ENCODE data around the gene PHC2.

PHC2 gene

DNA sequence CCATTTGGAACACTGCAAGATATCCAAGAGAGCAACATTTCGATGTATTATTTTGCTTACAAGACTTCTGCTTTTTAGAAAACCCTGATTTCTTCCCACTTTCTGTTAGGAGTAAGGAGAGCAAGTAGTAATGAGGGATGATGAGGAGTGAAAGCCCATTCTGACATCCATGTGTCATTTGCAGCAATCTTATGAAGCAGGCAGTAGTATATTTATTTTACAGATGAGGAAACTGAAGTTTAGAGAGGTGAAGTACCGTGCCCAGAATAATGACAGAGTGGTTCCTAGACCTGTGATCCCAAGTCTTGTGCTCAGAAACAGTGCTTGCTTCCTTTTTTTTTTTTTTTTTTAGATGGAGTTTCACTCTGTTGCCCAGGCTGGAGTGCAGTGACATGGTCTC, 34.4 kb upstream of the PHC2 start:
- Histone ChIP-seq H3K4me1 (ENCODE audit: low read depth, poor library complexity, severe bottlenecking) (peaks cover 13% of the 10 kb centered on the region), H3K4me2 (no peak overlapping the region)
- TF ChIP-seq, protein P1, sequence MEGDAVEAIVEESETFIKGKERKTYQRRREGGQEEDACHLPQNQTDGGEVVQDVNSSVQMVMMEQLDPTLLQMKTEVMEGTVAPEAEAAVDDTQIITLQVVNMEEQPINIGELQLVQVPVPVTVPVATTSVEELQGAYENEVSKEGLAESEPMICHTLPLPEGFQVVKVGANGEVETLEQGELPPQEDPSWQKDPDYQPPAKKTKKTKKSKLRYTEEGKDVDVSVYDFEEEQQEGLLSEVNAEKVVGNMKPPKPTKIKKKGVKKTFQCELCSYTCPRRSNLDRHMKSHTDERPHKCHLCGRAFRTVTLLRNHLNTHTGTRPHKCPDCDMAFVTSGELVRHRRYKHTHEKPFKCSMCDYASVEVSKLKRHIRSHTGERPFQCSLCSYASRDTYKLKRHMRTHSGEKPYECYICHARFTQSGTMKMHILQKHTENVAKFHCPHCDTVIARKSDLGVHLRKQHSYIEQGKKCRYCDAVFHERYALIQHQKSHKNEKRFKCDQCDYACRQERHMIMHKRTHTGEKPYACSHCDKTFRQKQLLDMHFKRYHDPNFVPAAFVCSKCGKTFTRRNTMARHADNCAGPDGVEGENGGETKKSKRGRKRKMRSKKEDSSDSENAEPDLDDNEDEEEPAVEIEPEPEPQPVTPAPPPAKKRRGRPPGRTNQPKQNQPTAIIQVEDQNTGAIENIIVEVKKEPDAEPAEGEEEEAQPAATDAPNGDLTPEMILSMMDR (conservative IDR thresholded peaks at IDR 0.05; ENCODE audit: low read depth, low read length), result no peak

DNA sequence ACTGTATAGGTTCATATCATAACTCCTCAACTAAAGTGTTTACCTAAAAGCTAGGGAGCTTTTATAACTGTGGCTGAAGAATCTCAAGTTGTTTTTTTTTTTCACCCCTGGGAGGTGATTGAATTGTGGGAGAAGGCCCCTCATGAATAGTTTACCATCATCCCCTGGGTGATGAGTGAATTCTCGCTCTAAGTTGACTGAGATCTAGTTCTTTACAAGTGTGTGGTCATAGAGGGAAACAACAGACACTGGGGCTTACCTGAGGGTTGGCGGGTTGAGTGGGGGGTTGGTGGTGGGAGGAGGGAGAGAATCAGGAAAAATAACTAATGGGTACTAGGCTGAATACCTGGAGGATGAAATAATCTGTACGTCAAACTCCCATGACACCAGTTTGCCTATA, 33.7 kb upstream of the PHC2 start:
- Histone ChIP-seq H3K27me3 (ENCODE audit: insufficient read depth, low read depth) (no peaks in the 10 kb centered on the region), H3K36me3 (ENCODE audit: insufficient read depth) (no peaks in the 10 kb centered on the region), H2AFZ (ENCODE audit: low read depth) (no peak overlapping the region), H3K79me2 (ENCODE audit: insufficient read depth, low read depth) (no peaks in the 10 kb centered on the region), H3K9ac (no peak overlapping the region), H3K4me1 (ENCODE audit: low read depth, poor library complexity, severe bottlenecking) (peaks cover 18% of the 10 kb centered on the region), H3K27ac (no peak overlapping the region), H3K4me2 (no peak overlapping the region), H4K20me1 (ENCODE audit: insufficient read depth) (no peaks in the 10 kb centered on the region), H3K4me3 (IDR thresholded peaks at IDR 0.05; ENCODE audit: insufficient read depth, low read depth, low read length) (no peak overlapping the region)
- TF ChIP-seq, protein P1 (conservative IDR thresholded peaks at IDR 0.05; ENCODE audit: low read depth, low read length), result no peak

More for the DNA sequence above, 34.4 kb upstream of the PHC2 start:
- no peak overlapping the region for H3K9ac ChIP-seq
- no peak overlapping the region for H2AFZ ChIP-seq (ENCODE audit: low read depth)
- H3K79me2 ChIP-seq (ENCODE audit: insufficient read depth, low read depth), result no peaks in the 10 kb centered on the region
- no peak overlapping the region for H3K4me3 ChIP-seq (IDR thresholded peaks at IDR 0.05; ENCODE audit: insufficient read depth, low read depth, low read length)
- no peak overlapping the region for H3K27ac ChIP-seq
- no peaks in the 10 kb centered on the region for H4K20me1 ChIP-seq (ENCODE audit: insufficient read depth)
- H3K27me3 ChIP-seq (ENCODE audit: insufficient read depth, low read depth), result no peaks in the 10 kb centered on the region
- no peaks in the 10 kb centered on the region for H3K36me3 ChIP-seq (ENCODE audit: insufficient read depth)

DNA sequence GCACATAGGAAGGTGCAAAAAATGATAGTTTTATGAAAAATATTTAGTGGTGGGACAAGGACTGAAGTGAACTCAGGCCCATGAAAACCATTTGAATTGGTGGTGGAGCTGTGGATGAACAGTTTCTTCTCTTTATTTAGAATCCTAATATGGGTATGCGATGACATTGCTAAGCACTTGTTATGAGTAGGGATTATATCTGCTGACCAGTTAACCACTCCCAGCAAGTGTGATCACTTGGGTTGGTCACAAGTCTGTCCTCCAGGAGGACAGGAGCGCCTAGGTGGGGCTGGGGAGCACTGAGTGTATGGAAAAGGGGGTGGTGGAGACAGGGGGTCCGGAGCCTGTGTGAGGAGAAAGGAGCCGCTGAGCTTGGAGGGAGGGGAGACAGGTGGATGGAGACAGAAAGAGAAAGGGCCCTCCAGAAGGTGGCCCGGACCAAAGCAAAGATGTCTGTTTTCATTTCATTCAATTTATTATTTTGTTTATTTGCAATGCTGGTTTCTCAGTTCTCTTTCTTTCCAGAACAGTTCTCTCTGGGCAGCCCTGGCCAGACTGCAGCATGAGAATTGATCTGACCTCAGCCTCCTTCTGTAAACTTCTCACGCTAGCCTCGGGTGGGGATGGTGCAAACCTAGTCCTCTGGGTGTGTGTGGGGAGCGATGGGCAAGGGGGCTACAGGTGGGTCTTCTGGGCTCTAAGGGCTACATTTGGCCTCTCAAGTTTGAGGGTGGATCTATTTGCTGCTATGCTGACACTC, 31.7 kb upstream of the PHC2 start:
- no peaks in the 10 kb centered on the region for H4K20me1 ChIP-seq (ENCODE audit: insufficient read depth)
- H3K4me2 ChIP-seq, result no peak overlapping the region
- peaks cover 18% of the 10 kb centered on the region for H3K4me1 ChIP-seq (ENCODE audit: low read depth, poor library complexity, severe bottlenecking)
- no peak overlapping the region for H3K4me3 ChIP-seq (IDR thresholded peaks at IDR 0.05; ENCODE audit: insufficient read depth, low read depth, low read length)
- TF ChIP-seq, protein P1 (conservative IDR thresholded peaks at IDR 0.05; ENCODE audit: low read depth, low read length), result no peak
- no peaks in the 10 kb centered on the region for H3K79me2 ChIP-seq (ENCODE audit: insufficient read depth, low read depth)
- no peak overlapping the region for H3K27ac ChIP-seq
- no peak overlapping the region for H3K9ac ChIP-seq
- H3K27me3 ChIP-seq (ENCODE audit: insufficient read depth, low read depth), result no peaks in the 10 kb centered on the region
- H3K36me3 ChIP-seq (ENCODE audit: insufficient read depth), result no peaks in the 10 kb centered on the region
- H2AFZ ChIP-seq (ENCODE audit: low read depth), result no peak overlapping the region

DNA sequence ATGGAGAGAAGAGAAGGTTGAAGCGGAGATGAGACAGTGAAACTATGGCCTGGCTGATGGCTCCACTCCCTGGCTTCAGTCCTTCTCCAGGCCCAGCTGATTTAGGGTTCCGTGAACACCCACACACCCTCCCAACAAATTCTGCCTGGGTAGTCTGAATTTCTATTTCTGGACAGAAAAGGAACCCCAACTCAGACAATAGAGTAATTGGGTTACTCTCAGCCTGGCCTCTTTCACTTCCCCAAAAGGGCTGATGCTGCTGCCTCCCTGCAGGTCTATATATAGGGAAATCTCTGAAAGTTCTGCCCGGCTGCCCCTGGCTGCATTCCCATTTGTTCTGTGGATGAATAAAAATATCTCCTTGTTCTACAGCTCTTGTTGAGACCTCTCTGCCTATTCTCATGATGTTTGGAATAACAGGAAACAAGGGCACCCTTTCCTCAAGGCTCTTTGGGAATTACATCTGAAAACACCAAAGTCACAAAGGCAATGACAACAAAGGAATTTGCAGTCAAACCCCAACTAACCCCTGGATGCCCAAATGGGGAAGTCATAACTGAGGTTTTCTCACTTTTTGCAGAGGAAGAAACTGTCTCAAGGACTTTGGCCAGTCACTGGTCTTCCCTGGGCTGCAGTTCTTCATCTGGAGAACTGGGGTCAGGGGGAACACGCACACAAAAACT, 30.2 kb upstream of the PHC2 start:
- Histone ChIP-seq H4K20me1 (ENCODE audit: insufficient read depth) (no peaks in the 10 kb centered on the region), H3K79me2 (ENCODE audit: insufficient read depth, low read depth) (no peaks in the 10 kb centered on the region), H3K9ac (no peak overlapping the region), H3K4me2 (peak overlapping the region; percentile 13; the same call in 1 of the 2 replicates), H3K27me3 (ENCODE audit: insufficient read depth, low read depth) (no peaks in the 10 kb centered on the region), H3K36me3 (ENCODE audit: insufficient read depth) (no peaks in the 10 kb centered on the region), H3K4me1 (ENCODE audit: low read depth, poor library complexity, severe bottlenecking) (peaks cover 18% of the 10 kb centered on the region), H2AFZ (ENCODE audit: low read depth) (peak overlapping the region; percentile 36; the same call in 1 of the 2 replicates), H3K27ac (no peak overlapping the region), H3K4me3 (IDR thresholded peaks at IDR 0.05; ENCODE audit: insufficient read depth, low read depth, low read length) (no peak overlapping the region)
- TF ChIP-seq, protein P1 (conservative IDR thresholded peaks at IDR 0.05; ENCODE audit: low read depth, low read length), result no peak

All from KMS-11 (cell line).